GM12892 (cell line): Measurements from ENCODE around the gene CATSPERB.
"Not testable (repeated sequence)": the region's sequence is repeated elsewhere in the genome, so short reads cannot be mapped to it uniquely, and the experiment has no call there.

ENCODE experiments used
- DNase-seq: peaks from one replicate; pipeline ENCODE4 v3.0.0; 2011; ENCODE audit not compliant: insufficient read length
- FAIRE-seq: peaks from 2 replicates; lab custom pipeline; 2011; peaks lifted over from hg19 to GRCh38; lab: Jason Lieb, UNC
- POLR2A ChIP-seq: IDR thresholded peaks from 2 replicates; pipeline ENCODE4 v1.6.1; 2011; ENCODE audit warnings: low read depth, low read length, control low read depth
- POLR2AphosphoS5 ChIP-seq: IDR thresholded peaks from 2 replicates; pipeline ENCODE4 v1.6.1; 2011; ENCODE audit warnings: low read depth, low read length, control low read depth
- TAF1 ChIP-seq: IDR thresholded peaks from 2 replicates; pipeline ENCODE4 v1.6.1; 2011; ENCODE audit warnings: low read depth, mild to moderate bottlenecking, control low read depth, low read length, borderline replicate concordance

CATSPERB gene

GRCh38 chr14:91749868-91750267 lies 18.0 kb upstream of the CATSPERB start:
- no peak for FAIRE-seq
- no peak for DNase-seq
- TF ChIP-seq TAF1 (no peak), POLR2A (no peak), POLR2AphosphoS5 (no peak)

GRCh38 chr14:91748049-91748448 lies 16.2 kb upstream of the CATSPERB start:
- no peak for DNase-seq
- FAIRE-seq: no peak
- TF ChIP-seq POLR2A: no peak
- TF ChIP-seq POLR2AphosphoS5: no peak
- no peak for TF ChIP-seq TAF1

DNA sequence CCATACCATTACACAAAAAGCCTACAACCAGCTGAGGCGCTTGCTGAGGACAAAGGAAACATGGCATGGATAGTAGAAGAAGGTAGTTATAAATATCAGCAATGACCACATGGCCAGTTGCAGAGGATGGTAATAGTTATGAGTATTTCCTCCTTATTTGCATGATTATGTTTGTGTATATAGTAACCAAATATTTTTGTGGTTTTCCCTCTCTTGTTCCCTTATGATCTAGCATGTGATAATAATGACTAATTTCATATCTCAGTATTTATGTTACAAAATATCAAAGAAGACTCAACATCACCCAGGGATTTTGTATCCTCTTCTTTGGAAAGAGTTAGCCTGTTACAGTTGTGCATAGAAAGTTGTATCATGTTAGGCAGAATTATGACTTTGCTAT lies 13.5 kb upstream of the CATSPERB start:
- no peak for FAIRE-seq
- DNase-seq: no peak

GRCh38 chr14:91744068-91744480 lies 12.2 kb upstream of the CATSPERB start:
- FAIRE-seq (no peak), DNase-seq (no peak)
- no peak for TF ChIP-seq POLR2AphosphoS5
- no peak for TF ChIP-seq TAF1
- TF ChIP-seq POLR2A: no peak

More for the DNA sequence above, 13.5 kb upstream of the CATSPERB start:
- no peak for TF ChIP-seq TAF1

- no peak for DNase-seq
- FAIRE-seq: no peak
- TF ChIP-seq POLR2A (no peak), TAF1 (no peak)
These were observed 11.4 kb upstream of the CATSPERB start for GRCh38 chr14:91743305-91743653.

- FAIRE-seq (no peak), DNase-seq (no peak)
- no peak for TF ChIP-seq POLR2AphosphoS5
These were observed 10.9 kb upstream of the CATSPERB start for GRCh38 chr14:91742621-91743304.

GRCh38 chr14:91739867-91740266 lies 8.0 kb upstream of the CATSPERB start:
- DNase-seq, FAIRE-seq: not testable (repeated sequence)

DNA sequence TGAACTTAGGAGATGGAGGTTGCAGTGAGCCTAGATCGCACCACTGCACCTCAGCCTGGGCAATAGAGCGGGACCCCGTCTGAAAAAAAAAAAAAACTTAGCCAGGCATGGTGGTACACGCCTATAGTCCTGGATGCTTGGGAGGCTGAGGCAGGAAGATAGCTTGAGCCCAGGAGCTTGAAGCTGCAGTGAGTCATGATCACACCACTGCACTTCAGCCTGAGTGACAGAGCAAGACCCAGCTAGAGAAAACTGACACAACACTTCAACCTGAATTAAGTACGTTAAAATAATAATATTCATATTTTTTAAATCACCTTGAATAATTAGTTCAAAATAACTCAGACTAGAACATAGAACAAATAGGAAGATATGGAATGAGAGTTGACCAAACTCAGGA lies 5.7 kb upstream of the CATSPERB start:
- FAIRE-seq (no peak), DNase-seq (no peak)
- TF ChIP-seq POLR2A (no peak), POLR2AphosphoS5 (no peak)

DNA sequence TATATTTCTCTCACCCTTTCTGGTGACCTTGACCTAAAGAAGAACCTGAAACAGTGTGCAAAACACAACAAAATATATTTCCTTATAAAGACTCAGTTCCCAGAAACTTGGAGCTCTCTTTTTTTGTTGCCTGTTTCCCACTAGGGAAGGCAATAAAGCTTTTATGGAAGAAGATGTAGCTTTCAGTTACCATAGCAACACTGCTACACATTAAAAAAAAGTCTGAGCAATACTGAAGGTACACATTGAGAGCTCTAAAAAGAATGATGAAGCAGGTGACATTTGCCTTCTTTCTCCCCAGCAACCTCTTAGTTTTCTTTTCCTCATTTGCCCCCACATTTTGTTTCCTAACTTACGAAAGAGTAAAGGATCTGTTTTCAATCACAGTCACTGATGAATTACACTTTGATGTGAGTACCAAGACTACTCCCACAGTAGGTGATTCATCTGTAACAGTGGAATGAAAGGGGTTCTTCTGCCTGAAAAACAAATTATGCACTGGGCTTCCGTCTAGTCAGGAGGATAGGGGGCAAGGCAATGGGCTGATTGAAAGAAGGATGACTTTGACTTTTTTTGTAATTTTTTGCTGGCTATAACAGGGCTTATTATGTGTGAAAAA lies 1.1 kb upstream of the CATSPERB start:
- DNase-seq: no peak
- no peak for FAIRE-seq
- TF ChIP-seq POLR2A (no peak), POLR2AphosphoS5 (no peak), TAF1 (no peak)

DNA sequence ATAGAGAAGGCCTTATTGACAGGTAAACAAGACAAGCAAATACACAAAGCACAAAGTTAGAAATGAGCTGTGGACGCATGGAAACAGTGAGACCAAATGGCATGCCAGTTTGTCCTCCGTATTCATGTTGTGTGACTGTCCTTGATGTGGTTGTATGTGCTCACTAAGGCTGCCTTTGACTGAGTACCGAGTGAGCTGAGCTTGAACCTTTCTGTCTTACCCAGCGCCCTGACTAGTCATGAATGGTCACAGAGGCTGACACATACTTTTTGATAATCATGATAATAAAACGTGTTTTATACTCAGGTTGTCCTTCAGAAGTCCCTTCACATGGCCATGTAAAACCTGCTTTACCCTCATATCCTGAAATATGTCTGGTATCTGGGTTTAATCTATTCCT lies 553 bp upstream of the CATSPERB start:
- DNase-seq (no peak), FAIRE-seq (no peak)
- TF ChIP-seq POLR2A (no peak), POLR2AphosphoS5 (no peak), TAF1 (no peak)

DNA sequence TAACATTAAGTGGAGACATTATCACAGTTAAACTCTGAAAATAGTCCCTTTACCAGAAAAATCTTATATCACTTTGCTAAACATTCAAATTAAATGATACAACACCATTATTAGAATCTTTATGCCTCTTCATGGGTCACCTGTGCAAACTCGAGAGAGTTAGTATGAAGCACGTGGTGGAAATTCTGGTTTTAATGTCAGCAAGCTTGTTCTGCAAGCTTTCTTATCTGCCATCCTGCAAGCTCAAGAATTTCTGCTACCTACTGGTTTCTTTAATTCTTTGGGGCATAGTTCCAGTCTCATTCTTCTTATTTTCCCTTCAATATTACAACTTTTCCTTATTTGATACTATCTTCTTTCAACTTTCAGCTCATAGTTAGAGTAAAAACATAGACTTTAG lies 868 bp downstream of the CATSPERB start:
- FAIRE-seq (no peak), DNase-seq (no peak)
- no peak for TF ChIP-seq POLR2A
- TF ChIP-seq POLR2AphosphoS5: no peak
- no peak for TF ChIP-seq TAF1

GRCh38 chr14:91729756-91730155 lies 2.1 kb downstream of the CATSPERB start:
- TF ChIP-seq POLR2AphosphoS5: no peak
- no peak for TF ChIP-seq TAF1
- DNase-seq (no peak), FAIRE-seq (no peak)

GRCh38 chr14:91728616-91729183 lies 3.2 kb downstream of the CATSPERB start:
- TF ChIP-seq TAF1 (no peak), POLR2AphosphoS5 (no peak), POLR2A (no peak)
- no peak for FAIRE-seq
- DNase-seq: no peak
